Liver (tissue), 9 donors: ENCODE data around the gene DDOST. TPM values are rescaled to one million over a fixed set of nuclear protein-coding genes. Genes with fewer than 3 reads are reported as not detected.

Source experiments
- DNase-seq: peaks from one replicate; pipeline ENCODE4 v3.0.0-alpha.2; 2017; ENCODE audit warnings: low spot score
- H3K27ac ChIP-seq, 2 donors: one replicate each; pipeline ENCODE4 v1.7.0; 2013; ENCODE audit warnings: inconsistent platforms in 2 of 2, low read length in 2 of 2, control low read depth in 1 of 2, low read depth in 1 of 2, mild to moderate bottlenecking in 1 of 2
- H3K27me3 ChIP-seq, 4 donors: one replicate each; pipeline versions ENCODE4 v1.6.1 to v1.7.0; 2013; ENCODE audit warnings: low read length in 3 of 4, inconsistent platforms in 1 of 4, mild to moderate bottlenecking in 1 of 4, moderate library complexity in 1 of 4; ENCODE audit not compliant: control insufficient read depth in 4 of 4, insufficient read depth in 4 of 4
- H3K36me3 ChIP-seq, 4 donors: one replicate each; pipeline versions ENCODE4 v1.6.1 to v1.7.0; 2013; ENCODE audit warnings: low read length in 3 of 4, mild to moderate bottlenecking in 3 of 4, low read depth in 1 of 4, moderate library complexity in 1 of 4; ENCODE audit not compliant: control insufficient read depth in 4 of 4, insufficient read depth in 3 of 4
- H3K4me1 ChIP-seq, 4 donors: one replicate each; pipeline versions ENCODE4 v1.6.1 to v1.7.0; 2013; ENCODE audit warnings: low read length in 3 of 4, mild to moderate bottlenecking in 3 of 4, moderate library complexity in 1 of 4; ENCODE audit not compliant: control insufficient read depth in 4 of 4, insufficient read depth in 4 of 4
- H3K4me3 ChIP-seq, 3 donors: one replicate each; pipeline versions ENCODE4 v1.6.1 to v1.7.0; 2013; ENCODE audit warnings: low read length in 3 of 3, control low read depth in 1 of 3, low read depth in 1 of 3, mild to moderate bottlenecking in 1 of 3
- H3K9ac ChIP-seq, 2 donors: one replicate each; pipeline ENCODE4 v1.7.0; 2013; ENCODE audit warnings: low read length in 2 of 2, mild to moderate bottlenecking in 2 of 2, moderate library complexity in 2 of 2, control low read depth in 1 of 2, low read depth in 1 of 2
- H3K9me3 ChIP-seq, 4 donors: one replicate each; pipeline versions ENCODE4 v1.6.1 to v1.7.0; 2013; ENCODE audit warnings: low read length in 3 of 4; ENCODE audit not compliant: control insufficient read depth in 4 of 4
- ATF3 ChIP-seq: IDR thresholded peaks from 2 replicates; pipeline ENCODE4 v1.6.1; 2016; ENCODE audit warnings: antibody characterized with exemption
- EGR1 ChIP-seq, 2 donors: IDR thresholded peaks; 2 replicates each; pipeline ENCODE4 v1.6.1; 2016 to 2018; ENCODE audit warnings: antibody characterized with exemption in 2 of 2, low read depth in 2 of 2
- FOXA1 ChIP-seq: IDR thresholded peaks from 2 replicates; pipeline ENCODE4 v1.6.1; 2016; ENCODE audit warnings: antibody characterized with exemption
- GABPA ChIP-seq, 2 donors: IDR thresholded peaks in 1 of 2; conservative IDR thresholded peaks in 1 of 2; 2 replicates each; pipeline ENCODE4 v1.6.1; 2016; ENCODE audit warnings: antibody characterized with exemption in 2 of 2, mild to moderate bottlenecking in 1 of 2, moderate library complexity in 1 of 2
- HNF4A ChIP-seq, 2 donors: conservative IDR thresholded peaks; 2 replicates each; pipeline ENCODE4 v1.6.1; 2016; ENCODE audit warnings: antibody characterized with exemption in 2 of 2, mild to moderate bottlenecking in 2 of 2
- HNF4G ChIP-seq: IDR thresholded peaks from 2 replicates; pipeline ENCODE4 v1.6.1; 2016; ENCODE audit warnings: antibody characterized with exemption
- JUND ChIP-seq, 2 donors: IDR thresholded peaks; 2 replicates each; pipeline ENCODE4 v1.6.1; 2016; ENCODE audit warnings: antibody characterized with exemption in 2 of 2
- MAX ChIP-seq: IDR thresholded peaks from 2 replicates; pipeline ENCODE4 v1.6.1; 2016; ENCODE audit warnings: antibody characterized with exemption
- NR2F2 ChIP-seq: IDR thresholded peaks from 2 replicates; pipeline ENCODE4 v1.6.1; 2016; ENCODE audit warnings: antibody characterized with exemption
- RAD21 ChIP-seq, 2 donors: IDR thresholded peaks; 2 replicates each; pipeline ENCODE4 v1.6.1; 2016; ENCODE audit warnings: antibody characterized with exemption in 2 of 2, mild to moderate bottlenecking in 2 of 2
- RXRA ChIP-seq, 2 donors: IDR thresholded peaks; 2 replicates each; pipeline ENCODE4 v1.6.1; 2017 to 2018; ENCODE audit warnings: antibody characterized with exemption in 2 of 2, mild to moderate bottlenecking in 1 of 2
- SP1 ChIP-seq: IDR thresholded peaks from 2 replicates; pipeline ENCODE4 v1.6.1; 2018; ENCODE audit warnings: antibody characterized with exemption, mild to moderate bottlenecking
- TAF1 ChIP-seq: conservative IDR thresholded peaks from 2 replicates; pipeline ENCODE4 v1.6.1; 2016; ENCODE audit warnings: antibody characterized with exemption, mild to moderate bottlenecking
- YY1 ChIP-seq: IDR thresholded peaks from 2 replicates; pipeline ENCODE4 v1.6.1; 2016; ENCODE audit warnings: antibody characterized with exemption, mild to moderate bottlenecking
- ZBTB33 ChIP-seq: IDR thresholded peaks from 2 replicates; pipeline ENCODE4 v1.6.1; 2016; ENCODE audit warnings: antibody characterized with exemption
- whole genome bisulfite sequencing: extraction: QIAGEN DNeasy Blood & Tissue Kit; methylation state at CpG from one replicate; pipeline ENCODE4 v1.1.7; 2013; 5-methylcytosine and 5-hydroxymethylcytosine counted together
- polyA plus RNA-seq, 2 donors: library from polyadenylated mRNA; stranded (reverse) in 1 of 2; unstranded in 1 of 2; fragments of 200-250 nt in 1 of 2; fragments of >200 nt in 1 of 2; fragmentation: Nextera tagmentation in 1 of 2; extraction: Ambion mirVana in 1 of 2; gene quantifications; one replicate each; pipeline versions ENCODE4 v1.2.1 to v1.2.3, GENCODE V29; 2013 to 2015
- total RNA-seq, 2 donors: library from RNA; depleted of rRNA; stranded (reverse); fragments of >200 nt; gene quantifications; one replicate each; pipeline ENCODE4 v1.2.3, GENCODE V29; 2014
- donor health status: healthy.
- donor health status: healthy.
- donor health status: healthy.
- donor health status: healthy.
- donor health status: healthy.

Gene DDOST
- total and polyA plus RNA-seq, 4 donors = 70.2 to 193 (median 164) TPM

- 83% methylated on average over 14 of the region's 14 CpGs for WGBS
- H3K9ac ChIP-seq = no peak overlapping the region
Observed at GRCh38 chr1:20684651-20685050, 23.5 kb upstream of the DDOST start.

GRCh38 chr1:20684050-20684620, 23.0 kb upstream of the DDOST start:
- DNase-seq = no peak
- TF ChIP-seq JUND (IDR thresholded peaks at IDR 0.05) = no peak
- TF ChIP-seq NR2F2 = peak; percentile 17
- no peak for TF ChIP-seq MAX
- H3K9me3 ChIP-seq = no peaks in the 10 kb centered on the region
- H3K9ac ChIP-seq = peak overlapping the region in 1 of 2 donors; percentile 29
- WGBS = 73% methylated on average over 13 of the region's 13 CpGs
- no peaks in the 10 kb centered on the region for H3K36me3 ChIP-seq
- peak overlapping the region in 1 of 3 donors; percentile 9 for H3K4me3 ChIP-seq
- no peaks in the 10 kb centered on the region for H3K27me3 ChIP-seq
- peak overlapping the region; percentile 75 to 77 for H3K27ac ChIP-seq
- H3K4me1 ChIP-seq = peaks cover 0 to 7% (median 4%) of the 10 kb centered on the region in 4 donors

More at GRCh38 chr1:20684651-20685050, 23.5 kb upstream of the DDOST start:
- no peaks in the 10 kb centered on the region for H3K27me3 ChIP-seq
- H3K4me3 ChIP-seq = peak overlapping the region in 1 of 3 donors; percentile 9
- TF ChIP-seq YY1 = no peak
- TF ChIP-seq EGR1 (IDR thresholded peaks at IDR 0.05; ENCODE audit: low read depth in 2 of 2) = no peak
- no peak for TF ChIP-seq ZBTB33
- no peak for TF ChIP-seq NR2F2
- no peak for TF ChIP-seq HNF4A (conservative IDR thresholded peaks at IDR 0.05)
- no peak for TF ChIP-seq ATF3
- H3K4me1 ChIP-seq = peaks cover 0 to 7% (median 2%) of the 10 kb centered on the region in 4 donors
- H3K36me3 ChIP-seq = no peaks in the 10 kb centered on the region
- peak overlapping the region; percentile 75 to 77 for H3K27ac ChIP-seq
- no peaks in the 10 kb centered on the region for H3K9me3 ChIP-seq
- DNase-seq = no peak

GRCh38 chr1:20683614-20684013, 22.4 kb upstream of the DDOST start:
- no peak overlapping the region for H3K9ac ChIP-seq
- no peak overlapping the region for H3K4me3 ChIP-seq
- H3K27ac ChIP-seq = peak overlapping the region in 1 of 2 donors; percentile 75
- TF ChIP-seq RXRA (IDR thresholded peaks at IDR 0.05) (no peak), HNF4G (no peak), MAX (no peak), FOXA1 (no peak), TAF1 (no peak), ATF3 (no peak), EGR1 (IDR thresholded peaks at IDR 0.05; ENCODE audit: low read depth in 2 of 2) (no peak), YY1 (no peak), SP1 (no peak), RAD21 (IDR thresholded peaks at IDR 0.05) (no peak), GABPA (IDR thresholded peaks at IDR 0.05 in 1 of 2, conservative IDR thresholded peaks at IDR 0.05 in 1 of 2) (no peak), NR2F2 (no peak)
- no peaks in the 10 kb centered on the region for H3K36me3 ChIP-seq
- no peaks in the 10 kb centered on the region for H3K9me3 ChIP-seq
- H3K4me1 ChIP-seq = peaks cover 0 to 7% (median 4%) of the 10 kb centered on the region in 4 donors
- WGBS = 74% methylated on average over 10 of the region's 10 CpGs
- no peaks in the 10 kb centered on the region for H3K27me3 ChIP-seq
- no peak for DNase-seq
